K562 (cell line): ENCODE data around the gene ACSF2. TPM values are rescaled to one million over a fixed set of nuclear protein-coding genes. Genes with fewer than 3 reads are reported as not detected.

Source experiments
- ZNF436 ChIP-seq: fragments of 250-450, 450-650 bp; sonication (Bioruptor Pico); formaldehyde crosslinking; IDR thresholded peaks from 2 replicates; pipeline ENCODE4 v1.7.0; 2020; ENCODE audit warnings: mild to moderate bottlenecking
- polyA plus RNA-seq, 8 experiments: library from polyadenylated mRNA; depleted of rRNA in 4 of 8; stranded (reverse) in 5 of 8; unstranded in 3 of 8; fragments of >200 nt; fragmentation: Nextera tagmentation in 2 of 8; fragmentation: Illumina TruSeq in 1 of 8; extraction: Ambion mirVana in 2 of 8; extraction: Trizol in 1 of 8; gene quantifications; 2 replicates each; pipeline versions ENCODE4 v1.2.1 to v1.2.3, GENCODE V29; 2011 to 2014; ENCODE audit warnings: inconsistent platforms in 1 of 8, missing spikeins in 1 of 8
- total RNA-seq, 7 experiments: library from RNA; depleted of rRNA in 6 of 7; stranded (reverse); fragments of >200 nt in 6 of 7; fragmentation: Illumina TruSeq in 2 of 7; extraction: Trizol in 2 of 7; gene quantifications; 2 replicates each; pipeline versions ENCODE4 v1.2.1 to v1.2.3, GENCODE V29; 2011 to 2021; ENCODE audit warnings: low replicate concordance in 1 of 7
- TF ChIP-seq, protein P1 (sequence below): IDR thresholded peaks from 2 replicates; pipeline ENCODE4 v1.6.1; 2011; ENCODE audit warnings: borderline replicate concordance, low read depth, mild to moderate bottlenecking, moderate library complexity, low read length; ENCODE audit not compliant: insufficient read depth, poor library complexity, severe bottlenecking
- TF ChIP-seq, protein P2 (sequence below): fragments of 450-650 bp; IDR thresholded peaks from 2 replicates; pipeline ENCODE4 v1.6.1; 2016; ENCODE audit warnings: mild to moderate bottlenecking, moderate library complexity

Gene ACSF2
- total and polyA plus RNA-seq, 9 of the 15 experiments (the other 6 are each of a cell fraction or from before 2014, with no cell fraction given) = 0.89 to 6.1 (median 3.5) TPM

- TF ChIP-seq, protein P1, sequence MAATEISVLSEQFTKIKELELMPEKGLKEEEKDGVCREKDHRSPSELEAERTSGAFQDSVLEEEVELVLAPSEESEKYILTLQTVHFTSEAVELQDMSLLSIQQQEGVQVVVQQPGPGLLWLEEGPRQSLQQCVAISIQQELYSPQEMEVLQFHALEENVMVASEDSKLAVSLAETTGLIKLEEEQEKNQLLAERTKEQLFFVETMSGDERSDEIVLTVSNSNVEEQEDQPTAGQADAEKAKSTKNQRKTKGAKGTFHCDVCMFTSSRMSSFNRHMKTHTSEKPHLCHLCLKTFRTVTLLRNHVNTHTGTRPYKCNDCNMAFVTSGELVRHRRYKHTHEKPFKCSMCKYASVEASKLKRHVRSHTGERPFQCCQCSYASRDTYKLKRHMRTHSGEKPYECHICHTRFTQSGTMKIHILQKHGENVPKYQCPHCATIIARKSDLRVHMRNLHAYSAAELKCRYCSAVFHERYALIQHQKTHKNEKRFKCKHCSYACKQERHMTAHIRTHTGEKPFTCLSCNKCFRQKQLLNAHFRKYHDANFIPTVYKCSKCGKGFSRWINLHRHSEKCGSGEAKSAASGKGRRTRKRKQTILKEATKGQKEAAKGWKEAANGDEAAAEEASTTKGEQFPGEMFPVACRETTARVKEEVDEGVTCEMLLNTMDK = no peak
- TF ChIP-seq ZNF436 (CRISPR knock-in tag) = no peak
- TF ChIP-seq, protein P2, sequence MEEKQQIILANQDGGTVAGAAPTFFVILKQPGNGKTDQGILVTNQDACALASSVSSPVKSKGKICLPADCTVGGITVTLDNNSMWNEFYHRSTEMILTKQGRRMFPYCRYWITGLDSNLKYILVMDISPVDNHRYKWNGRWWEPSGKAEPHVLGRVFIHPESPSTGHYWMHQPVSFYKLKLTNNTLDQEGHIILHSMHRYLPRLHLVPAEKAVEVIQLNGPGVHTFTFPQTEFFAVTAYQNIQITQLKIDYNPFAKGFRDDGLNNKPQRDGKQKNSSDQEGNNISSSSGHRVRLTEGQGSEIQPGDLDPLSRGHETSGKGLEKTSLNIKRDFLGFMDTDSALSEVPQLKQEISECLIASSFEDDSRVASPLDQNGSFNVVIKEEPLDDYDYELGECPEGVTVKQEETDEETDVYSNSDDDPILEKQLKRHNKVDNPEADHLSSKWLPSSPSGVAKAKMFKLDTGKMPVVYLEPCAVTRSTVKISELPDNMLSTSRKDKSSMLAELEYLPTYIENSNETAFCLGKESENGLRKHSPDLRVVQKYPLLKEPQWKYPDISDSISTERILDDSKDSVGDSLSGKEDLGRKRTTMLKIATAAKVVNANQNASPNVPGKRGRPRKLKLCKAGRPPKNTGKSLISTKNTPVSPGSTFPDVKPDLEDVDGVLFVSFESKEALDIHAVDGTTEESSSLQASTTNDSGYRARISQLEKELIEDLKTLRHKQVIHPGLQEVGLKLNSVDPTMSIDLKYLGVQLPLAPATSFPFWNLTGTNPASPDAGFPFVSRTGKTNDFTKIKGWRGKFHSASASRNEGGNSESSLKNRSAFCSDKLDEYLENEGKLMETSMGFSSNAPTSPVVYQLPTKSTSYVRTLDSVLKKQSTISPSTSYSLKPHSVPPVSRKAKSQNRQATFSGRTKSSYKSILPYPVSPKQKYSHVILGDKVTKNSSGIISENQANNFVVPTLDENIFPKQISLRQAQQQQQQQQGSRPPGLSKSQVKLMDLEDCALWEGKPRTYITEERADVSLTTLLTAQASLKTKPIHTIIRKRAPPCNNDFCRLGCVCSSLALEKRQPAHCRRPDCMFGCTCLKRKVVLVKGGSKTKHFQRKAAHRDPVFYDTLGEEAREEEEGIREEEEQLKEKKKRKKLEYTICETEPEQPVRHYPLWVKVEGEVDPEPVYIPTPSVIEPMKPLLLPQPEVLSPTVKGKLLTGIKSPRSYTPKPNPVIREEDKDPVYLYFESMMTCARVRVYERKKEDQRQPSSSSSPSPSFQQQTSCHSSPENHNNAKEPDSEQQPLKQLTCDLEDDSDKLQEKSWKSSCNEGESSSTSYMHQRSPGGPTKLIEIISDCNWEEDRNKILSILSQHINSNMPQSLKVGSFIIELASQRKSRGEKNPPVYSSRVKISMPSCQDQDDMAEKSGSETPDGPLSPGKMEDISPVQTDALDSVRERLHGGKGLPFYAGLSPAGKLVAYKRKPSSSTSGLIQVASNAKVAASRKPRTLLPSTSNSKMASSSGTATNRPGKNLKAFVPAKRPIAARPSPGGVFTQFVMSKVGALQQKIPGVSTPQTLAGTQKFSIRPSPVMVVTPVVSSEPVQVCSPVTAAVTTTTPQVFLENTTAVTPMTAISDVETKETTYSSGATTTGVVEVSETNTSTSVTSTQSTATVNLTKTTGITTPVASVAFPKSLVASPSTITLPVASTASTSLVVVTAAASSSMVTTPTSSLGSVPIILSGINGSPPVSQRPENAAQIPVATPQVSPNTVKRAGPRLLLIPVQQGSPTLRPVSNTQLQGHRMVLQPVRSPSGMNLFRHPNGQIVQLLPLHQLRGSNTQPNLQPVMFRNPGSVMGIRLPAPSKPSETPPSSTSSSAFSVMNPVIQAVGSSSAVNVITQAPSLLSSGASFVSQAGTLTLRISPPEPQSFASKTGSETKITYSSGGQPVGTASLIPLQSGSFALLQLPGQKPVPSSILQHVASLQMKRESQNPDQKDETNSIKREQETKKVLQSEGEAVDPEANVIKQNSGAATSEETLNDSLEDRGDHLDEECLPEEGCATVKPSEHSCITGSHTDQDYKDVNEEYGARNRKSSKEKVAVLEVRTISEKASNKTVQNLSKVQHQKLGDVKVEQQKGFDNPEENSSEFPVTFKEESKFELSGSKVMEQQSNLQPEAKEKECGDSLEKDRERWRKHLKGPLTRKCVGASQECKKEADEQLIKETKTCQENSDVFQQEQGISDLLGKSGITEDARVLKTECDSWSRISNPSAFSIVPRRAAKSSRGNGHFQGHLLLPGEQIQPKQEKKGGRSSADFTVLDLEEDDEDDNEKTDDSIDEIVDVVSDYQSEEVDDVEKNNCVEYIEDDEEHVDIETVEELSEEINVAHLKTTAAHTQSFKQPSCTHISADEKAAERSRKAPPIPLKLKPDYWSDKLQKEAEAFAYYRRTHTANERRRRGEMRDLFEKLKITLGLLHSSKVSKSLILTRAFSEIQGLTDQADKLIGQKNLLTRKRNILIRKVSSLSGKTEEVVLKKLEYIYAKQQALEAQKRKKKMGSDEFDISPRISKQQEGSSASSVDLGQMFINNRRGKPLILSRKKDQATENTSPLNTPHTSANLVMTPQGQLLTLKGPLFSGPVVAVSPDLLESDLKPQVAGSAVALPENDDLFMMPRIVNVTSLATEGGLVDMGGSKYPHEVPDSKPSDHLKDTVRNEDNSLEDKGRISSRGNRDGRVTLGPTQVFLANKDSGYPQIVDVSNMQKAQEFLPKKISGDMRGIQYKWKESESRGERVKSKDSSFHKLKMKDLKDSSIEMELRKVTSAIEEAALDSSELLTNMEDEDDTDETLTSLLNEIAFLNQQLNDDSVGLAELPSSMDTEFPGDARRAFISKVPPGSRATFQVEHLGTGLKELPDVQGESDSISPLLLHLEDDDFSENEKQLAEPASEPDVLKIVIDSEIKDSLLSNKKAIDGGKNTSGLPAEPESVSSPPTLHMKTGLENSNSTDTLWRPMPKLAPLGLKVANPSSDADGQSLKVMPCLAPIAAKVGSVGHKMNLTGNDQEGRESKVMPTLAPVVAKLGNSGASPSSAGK = no peak
Measured at GRCh38 chr17:50474523-50474922, 48.5 kb downstream of the ACSF2 start (continued).
